Stomach (tissue), 4 donors: Measurements from ENCODE around the gene RSPRY1.

Source experiments
- POLR2A ChIP-seq, 4 donors: fragments of 450-650 bp; IDR thresholded peaks; one replicate each; pipeline ENCODE4 v1.6.1; 2016; ENCODE audit warnings: antibody characterized with exemption in 4 of 4, control low read depth in 2 of 4, mild to moderate bottlenecking in 1 of 4, moderate library complexity in 1 of 4
- POLR2AphosphoS5 ChIP-seq, 3 donors: sonication (generic); formaldehyde crosslinking; IDR thresholded peaks; one replicate each; pipeline ENCODE4 v1.6.1; 2016; ENCODE audit warnings: antibody characterized with exemption in 3 of 3
- TF ChIP-seq, protein P1 (sequence below), 7 experiments: fragments of 450-650 bp in 4 of 7; fragments of 200-600 bp in 3 of 7; sonication (generic) in 3 of 7; IDR thresholded peaks; one replicate each; pipeline ENCODE4 v1.5.1; 2016 to 2019; ENCODE audit warnings: antibody characterized with exemption in 7 of 7, control low read depth in 2 of 7, mild to moderate bottlenecking in 1 of 7

DNA sequence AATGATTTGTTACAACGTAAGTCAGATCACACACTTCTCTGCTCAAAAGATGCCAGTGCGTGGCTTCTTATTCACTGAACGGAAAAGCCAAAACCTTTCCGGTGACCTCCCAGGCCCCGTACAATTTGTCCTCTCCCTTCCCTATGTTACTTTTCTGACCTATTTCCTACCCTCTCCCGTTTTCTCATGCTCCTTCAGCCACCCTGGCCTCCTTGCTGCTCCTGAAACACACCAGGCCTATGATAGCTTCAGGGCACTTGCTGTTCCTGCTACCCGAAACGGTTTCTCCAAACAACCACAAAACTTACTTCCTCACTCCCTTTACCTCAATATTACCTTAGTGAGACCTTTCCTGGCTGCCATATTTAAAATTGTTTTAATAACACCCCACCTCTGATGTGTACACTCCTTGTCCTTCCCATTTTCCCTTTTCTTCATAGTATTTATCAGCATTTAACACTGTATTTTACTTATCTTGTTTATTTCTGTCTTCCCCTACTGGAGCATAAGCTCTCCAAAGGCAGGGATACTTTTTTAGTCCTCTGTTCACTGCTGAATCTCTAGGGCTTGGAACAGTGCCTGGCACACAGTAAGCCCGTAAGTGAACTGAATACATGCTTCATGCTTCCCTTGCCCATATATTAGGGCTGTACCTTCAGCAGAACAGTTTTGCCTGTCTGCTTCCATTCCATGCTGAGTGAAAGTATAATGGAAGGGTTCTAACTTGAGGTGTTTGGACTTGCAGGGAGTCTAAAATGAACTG lies 48.0 kb downstream of the RSPRY1 start:
- TF ChIP-seq, protein P1, sequence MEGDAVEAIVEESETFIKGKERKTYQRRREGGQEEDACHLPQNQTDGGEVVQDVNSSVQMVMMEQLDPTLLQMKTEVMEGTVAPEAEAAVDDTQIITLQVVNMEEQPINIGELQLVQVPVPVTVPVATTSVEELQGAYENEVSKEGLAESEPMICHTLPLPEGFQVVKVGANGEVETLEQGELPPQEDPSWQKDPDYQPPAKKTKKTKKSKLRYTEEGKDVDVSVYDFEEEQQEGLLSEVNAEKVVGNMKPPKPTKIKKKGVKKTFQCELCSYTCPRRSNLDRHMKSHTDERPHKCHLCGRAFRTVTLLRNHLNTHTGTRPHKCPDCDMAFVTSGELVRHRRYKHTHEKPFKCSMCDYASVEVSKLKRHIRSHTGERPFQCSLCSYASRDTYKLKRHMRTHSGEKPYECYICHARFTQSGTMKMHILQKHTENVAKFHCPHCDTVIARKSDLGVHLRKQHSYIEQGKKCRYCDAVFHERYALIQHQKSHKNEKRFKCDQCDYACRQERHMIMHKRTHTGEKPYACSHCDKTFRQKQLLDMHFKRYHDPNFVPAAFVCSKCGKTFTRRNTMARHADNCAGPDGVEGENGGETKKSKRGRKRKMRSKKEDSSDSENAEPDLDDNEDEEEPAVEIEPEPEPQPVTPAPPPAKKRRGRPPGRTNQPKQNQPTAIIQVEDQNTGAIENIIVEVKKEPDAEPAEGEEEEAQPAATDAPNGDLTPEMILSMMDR (IDR thresholded peaks at IDR 0.05): no peak
- no peak for TF ChIP-seq POLR2A (IDR thresholded peaks at IDR 0.05)
- no peak for TF ChIP-seq POLR2AphosphoS5 (IDR thresholded peaks at IDR 0.05)
